CD8-positive, alpha-beta memory T cell (primary cell): ENCODE data around the gene HTRA3. TPM values are rescaled to one million over a fixed set of nuclear protein-coding genes. Genes with fewer than 3 reads are reported as not detected.

ENCODE experiments used
- CTCF ChIA-PET: fragments of 350-600 bp; sonication (Branson Sonifier 250); formaldehyde crosslinking; loops from one replicate; lab custom pipeline; 2021; ENCODE audit warnings: antibody characterized with exemption; lab: Charles Lee
- POLR2A ChIA-PET: fragments of 350-600 bp; sonication (Branson Sonifier 250); formaldehyde crosslinking; loops from one replicate; lab custom pipeline; 2021; ENCODE audit warnings: antibody characterized with exemption; lab: Charles Lee
- DNase-seq, 5 donors: peaks; one replicate each; pipeline versions ENCODE4 v3.0.0 to v3.0.0-alpha.2; 2020 to 2022; ENCODE audit warnings: mixed read lengths in 1 of 5
- H3K27ac ChIP-seq: one replicate; pipeline ENCODE4 v1.7.0; 2013; ENCODE audit warnings: low read depth, mild to moderate bottlenecking, low read length, moderate library complexity
- H3K27me3 ChIP-seq: 2 replicates; pipeline ENCODE4 v1.7.0; 2013; ENCODE audit warnings: low read length, mild to moderate bottlenecking; ENCODE audit not compliant: insufficient read depth, poor library complexity, severe bottlenecking
- H3K36me3 ChIP-seq: 2 replicates; pipeline ENCODE4 v1.7.0; 2013; ENCODE audit warnings: mild to moderate bottlenecking, low read length, moderate library complexity; ENCODE audit not compliant: insufficient read depth
- H3K4me1 ChIP-seq: 2 replicates; pipeline ENCODE4 v1.7.0; 2013; ENCODE audit warnings: mild to moderate bottlenecking, low read length, moderate library complexity; ENCODE audit not compliant: insufficient read depth
- H3K4me3 ChIP-seq: 2 replicates; pipeline ENCODE4 v1.7.0; 2013; ENCODE audit warnings: mild to moderate bottlenecking, low read length
- H3K9me3 ChIP-seq: 2 replicates; pipeline ENCODE4 v1.7.0; 2013; ENCODE audit warnings: mild to moderate bottlenecking, low read length
- H3K27ac Mint-ChIP-seq, 8 donors: one replicate each; pipeline ENCODE4 v1.8.0; 2020 to 2021; ENCODE audit warnings: mixed read lengths in 8 of 8, mild to moderate bottlenecking in 6 of 8, inconsistent platforms in 3 of 8, moderate library complexity in 3 of 8
- H3K27me3 Mint-ChIP-seq, 2 donors: one replicate each; pipeline ENCODE4 v1.8.0; 2020 to 2021; ENCODE audit warnings: mixed read lengths in 2 of 2, mild to moderate bottlenecking in 1 of 2, moderate library complexity in 1 of 2
- H3K36me3 Mint-ChIP-seq, 3 donors: one replicate each; pipeline ENCODE4 v1.8.0; 2020 to 2021; ENCODE audit warnings: mixed read lengths in 3 of 3, inconsistent platforms in 1 of 3, mild to moderate bottlenecking in 1 of 3
- H3K4me1 Mint-ChIP-seq, 3 donors: one replicate each; pipeline ENCODE4 v1.8.0; 2020 to 2021; ENCODE audit warnings: mixed read lengths in 3 of 3, inconsistent platforms in 1 of 3, mild to moderate bottlenecking in 1 of 3
- H3K4me3 Mint-ChIP-seq, 7 donors: one replicate each; pipeline ENCODE4 v1.8.0; 2020 to 2021; ENCODE audit warnings: mixed read lengths in 7 of 7, mild to moderate bottlenecking in 6 of 7, moderate library complexity in 4 of 7, inconsistent platforms in 2 of 7
- H3K9me3 Mint-ChIP-seq, 5 donors: one replicate each; pipeline ENCODE4 v1.8.0; 2020 to 2022; ENCODE audit warnings: mixed read lengths in 5 of 5, mild to moderate bottlenecking in 3 of 5, moderate library complexity in 2 of 5, inconsistent platforms in 1 of 5
- polyA plus RNA-seq: library from polyadenylated mRNA; unstranded; fragments of 300-500 nt; fragmentation: Illumina TruSeq; gene quantifications from one replicate; pipeline ENCODE4 v1.2.3, GENCODE V29; 2021
- total RNA-seq, 2 experiments: library from RNA; stranded (reverse); gene quantifications; one replicate each; pipeline ENCODE4 v1.2.3, GENCODE V29; 2021

HTRA3 gene
- total and polyA plus RNA-seq, 3 experiments from 2014 or later = not detected

DNA sequence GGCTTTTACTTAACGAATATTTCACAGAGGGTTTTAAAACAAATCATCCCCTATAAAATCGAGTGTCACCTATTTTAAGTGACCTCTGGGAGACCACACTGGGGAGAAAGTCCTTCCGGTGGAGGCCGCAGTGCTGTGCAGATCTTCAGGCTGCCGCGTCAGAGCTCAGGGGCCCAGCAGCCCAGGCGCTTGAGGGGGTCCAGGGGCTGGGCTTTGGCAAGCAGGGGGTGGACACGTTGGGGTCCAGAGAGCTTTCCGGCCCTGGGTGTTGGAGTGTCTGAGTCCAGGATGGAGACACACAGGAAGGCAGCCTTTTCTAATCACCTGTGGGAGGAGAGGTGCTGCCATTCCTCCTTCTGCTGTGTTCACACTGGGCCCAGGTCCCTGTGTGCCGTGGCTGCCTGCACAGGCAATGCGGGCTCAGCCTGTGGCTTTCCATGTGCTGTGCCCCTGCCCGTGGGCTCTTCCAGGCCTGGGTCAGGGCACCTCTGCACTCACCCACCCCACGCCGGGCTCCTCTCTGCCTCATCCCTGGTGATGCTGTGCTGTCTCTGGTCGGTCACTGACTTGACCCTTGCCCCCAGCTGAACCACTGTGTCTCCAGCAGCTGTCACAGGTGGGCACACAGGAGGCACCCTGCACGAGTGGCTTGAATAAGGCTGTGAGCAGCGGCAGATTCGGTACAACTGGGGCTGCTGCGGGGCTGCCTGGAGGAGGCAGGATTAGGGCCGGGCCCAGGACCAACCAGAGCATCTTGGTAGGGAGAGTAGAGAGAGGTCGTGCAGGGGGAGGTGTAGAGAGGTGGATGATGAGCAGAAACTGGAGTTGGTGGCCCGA is 10.0 kb downstream of the HTRA3 start:
- no peak for DNase-seq
- POLR2A ChIA-PET = no interaction called here

DNA sequence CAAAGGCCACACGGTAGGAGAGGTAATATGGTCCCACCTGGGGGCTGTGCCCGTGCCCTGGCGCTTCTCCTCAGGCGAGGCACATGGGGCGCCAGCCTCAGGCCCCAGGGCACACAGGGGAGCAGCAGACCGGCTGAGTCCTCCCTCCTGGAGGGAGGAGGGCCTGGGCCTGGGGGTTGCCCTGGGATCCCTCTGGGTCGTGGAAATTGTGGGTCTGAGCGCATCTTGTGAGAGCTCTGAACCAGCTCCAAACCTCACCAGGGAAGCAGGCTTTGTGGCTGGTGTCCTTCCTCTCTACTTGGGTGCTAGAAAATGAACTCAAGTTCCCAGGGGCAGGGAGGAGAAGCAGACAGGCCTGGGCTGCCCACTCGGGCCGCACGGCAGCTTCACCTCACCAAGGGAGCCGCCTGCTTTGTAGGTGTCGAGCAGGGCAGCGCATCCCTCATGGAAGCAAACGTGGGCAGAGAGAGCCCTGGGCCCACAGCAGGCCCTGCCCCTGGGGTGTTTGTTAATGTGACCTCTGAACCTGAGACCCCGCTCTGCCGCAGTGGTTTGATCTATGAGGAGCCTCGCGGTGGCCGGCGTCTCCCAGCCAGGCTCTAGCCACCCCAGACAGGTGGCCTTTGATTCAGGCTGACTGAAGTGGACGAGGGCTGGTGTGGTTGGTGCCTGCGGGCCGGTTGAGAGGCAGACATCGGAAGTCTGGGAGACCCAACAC is 10.8 kb downstream of the HTRA3 start:
- Histone ChIP-seq H3K9me3 (no peaks in the 10 kb centered on the region), H3K27ac (no peak overlapping the region), H3K36me3 (no peaks in the 10 kb centered on the region), H3K4me3 (no peak overlapping the region), H3K27me3 (no peaks in the 10 kb centered on the region), H3K4me1 (no peaks in the 10 kb centered on the region)
- Mint-ChIP-seq H3K9me3 (no peaks in the 10 kb centered on the region), H3K4me3 (no peak overlapping the region), H3K36me3 (no peaks in the 10 kb centered on the region), H3K4me1 (no peaks in the 10 kb centered on the region), H3K27ac (no peak overlapping the region), H3K27me3 (peaks cover 0 to 8% of the 10 kb centered on the region in 2 donors)
- ChIA-PET CTCF (no interaction called here), POLR2A (no interaction called here)
- DNase-seq = no peak

More for the DNA sequence above, 10.0 kb downstream of the HTRA3 start:
- CTCF ChIA-PET = no interaction called here
- H3K9me3 Mint-ChIP-seq = no peaks in the 10 kb centered on the region
- H3K4me1 ChIP-seq = no peaks in the 10 kb centered on the region
- H3K27ac Mint-ChIP-seq = no peak overlapping the region
- no peaks in the 10 kb centered on the region for H3K36me3 Mint-ChIP-seq
- no peak overlapping the region for H3K27ac ChIP-seq
- H3K27me3 ChIP-seq = no peaks in the 10 kb centered on the region
- no peak overlapping the region for H3K4me3 Mint-ChIP-seq
- H3K4me3 ChIP-seq = no peak overlapping the region
- H3K36me3 ChIP-seq = no peaks in the 10 kb centered on the region
- no peaks in the 10 kb centered on the region for H3K9me3 ChIP-seq
- H3K4me1 Mint-ChIP-seq = no peaks in the 10 kb centered on the region
- peaks cover under 1 to 8% of the 10 kb centered on the region in 2 donors for H3K27me3 Mint-ChIP-seq

DNA sequence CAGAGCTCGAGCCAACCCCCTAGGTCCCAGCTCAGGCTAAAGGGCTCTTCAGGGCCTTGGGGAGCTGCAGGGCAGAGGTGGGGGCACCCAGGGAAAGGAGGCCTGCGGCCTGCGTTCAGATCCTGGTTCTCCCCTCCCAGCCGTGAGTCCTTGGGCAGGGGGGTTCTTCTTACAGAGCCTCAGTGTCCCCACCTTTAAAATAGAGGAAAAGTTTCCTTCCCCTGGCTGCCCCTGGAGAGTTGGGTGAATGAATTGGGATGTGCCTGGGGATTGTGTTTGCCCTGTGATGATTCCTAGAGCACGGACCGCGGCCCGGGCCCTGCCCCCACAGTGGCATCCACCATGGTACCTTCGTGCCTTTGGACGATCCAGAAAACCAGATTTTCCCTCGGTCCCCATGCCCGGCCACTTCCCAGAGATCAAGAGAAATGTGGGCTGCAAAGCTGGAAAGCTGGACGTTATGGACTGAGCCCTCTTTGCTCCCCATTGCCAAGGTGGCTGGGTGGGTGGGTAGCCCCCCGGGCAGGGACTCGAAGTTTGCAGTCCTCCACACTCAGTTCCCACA is 11.4 kb downstream of the HTRA3 start:
- CTCF ChIA-PET = no interaction called here
- H3K4me3 ChIP-seq = no peak overlapping the region
- no peaks in the 10 kb centered on the region for H3K9me3 Mint-ChIP-seq

DNA sequence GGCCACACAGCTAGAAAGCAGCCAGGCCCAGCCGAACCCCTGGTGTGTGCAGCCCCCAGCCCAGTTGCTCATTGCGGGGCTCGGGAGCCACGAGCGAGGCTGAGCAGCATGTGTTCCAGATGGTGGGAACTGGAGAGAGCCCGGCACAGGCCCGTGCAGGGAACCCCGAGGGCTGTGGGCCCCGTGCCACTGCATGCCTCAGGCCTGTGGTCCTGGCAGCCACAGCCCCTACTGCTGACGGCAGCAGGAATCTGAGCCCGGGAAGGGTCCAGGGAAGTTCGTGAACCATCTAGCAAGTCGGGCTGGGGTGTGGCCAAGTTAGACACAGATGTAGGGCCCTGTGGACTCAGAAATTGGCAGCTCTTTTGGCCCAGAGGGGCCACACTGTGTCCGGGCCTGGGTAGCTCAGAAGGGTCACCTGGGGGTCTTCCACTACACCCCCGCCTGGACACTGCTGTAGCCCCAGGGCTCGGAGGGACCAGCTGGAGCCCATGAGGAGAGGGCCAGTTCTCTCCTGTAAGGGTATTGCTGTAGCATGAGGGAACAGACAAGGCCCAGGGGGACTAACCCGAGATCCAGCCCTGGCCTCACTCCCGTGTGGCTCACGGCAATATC is 12.1 kb downstream of the HTRA3 start:
- ChIA-PET CTCF (no interaction called here), POLR2A (no interaction called here)
- H3K27ac Mint-ChIP-seq = no peak overlapping the region
- no peaks in the 10 kb centered on the region for H3K27me3 ChIP-seq
- H3K9me3 ChIP-seq = no peaks in the 10 kb centered on the region
- H3K9me3 Mint-ChIP-seq = no peaks in the 10 kb centered on the region
- H3K36me3 Mint-ChIP-seq = no peaks in the 10 kb centered on the region
- H3K4me1 ChIP-seq = no peaks in the 10 kb centered on the region
- H3K27me3 Mint-ChIP-seq = no peaks in the 10 kb centered on the region
- H3K4me3 ChIP-seq = no peak overlapping the region
- no peak overlapping the region for H3K27ac ChIP-seq
- no peak overlapping the region for H3K4me3 Mint-ChIP-seq
- DNase-seq = no peak
- H3K4me1 Mint-ChIP-seq = no peaks in the 10 kb centered on the region
- no peaks in the 10 kb centered on the region for H3K36me3 ChIP-seq

More for the DNA sequence above, 11.4 kb downstream of the HTRA3 start:
- Histone ChIP-seq H3K36me3 (no peaks in the 10 kb centered on the region), H3K4me1 (no peaks in the 10 kb centered on the region), H3K27me3 (no peaks in the 10 kb centered on the region), H3K27ac (no peak overlapping the region), H3K9me3 (no peaks in the 10 kb centered on the region)
- Mint-ChIP-seq H3K27ac (no peak overlapping the region), H3K27me3 (peaks cover 0 to 4% of the 10 kb centered on the region in 2 donors), H3K4me3 (no peak overlapping the region), H3K36me3 (no peaks in the 10 kb centered on the region), H3K4me1 (no peaks in the 10 kb centered on the region)
- DNase-seq = no peak
- POLR2A ChIA-PET = no interaction called here

DNA sequence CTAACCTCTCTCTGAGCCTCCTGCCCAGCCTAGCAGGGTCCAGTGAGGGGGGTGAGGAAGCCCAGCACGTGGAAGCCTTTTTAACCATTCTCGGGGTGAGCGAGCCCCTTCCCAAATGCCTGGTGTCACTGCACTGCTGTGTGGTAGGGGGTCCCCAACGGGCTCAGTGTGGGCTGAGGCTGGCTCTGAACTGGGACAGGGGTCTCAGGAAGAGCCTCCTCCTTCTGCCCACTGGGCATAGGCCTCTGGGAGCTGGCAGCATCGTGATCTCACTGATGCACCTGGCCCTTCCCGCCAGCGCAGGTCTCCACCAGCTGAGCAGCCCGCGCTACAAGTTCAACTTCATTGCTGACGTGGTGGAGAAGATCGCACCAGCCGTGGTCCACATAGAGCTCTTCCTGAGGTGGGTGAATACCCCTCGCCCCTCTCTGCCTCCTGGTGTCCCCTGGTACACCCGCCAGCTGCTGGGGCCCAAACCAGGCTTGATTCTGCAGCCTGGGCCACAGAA is 12.6 kb downstream of the HTRA3 start:
- POLR2A ChIA-PET = no interaction called here
- Histone ChIP-seq H3K9me3 (no peaks in the 10 kb centered on the region), H3K4me3 (no peak overlapping the region), H3K27ac (no peak overlapping the region), H3K4me1 (no peaks in the 10 kb centered on the region), H3K27me3 (no peaks in the 10 kb centered on the region), H3K36me3 (no peaks in the 10 kb centered on the region)
- Mint-ChIP-seq H3K4me3 (no peak overlapping the region), H3K4me1 (no peaks in the 10 kb centered on the region), H3K9me3 (no peaks in the 10 kb centered on the region), H3K27me3 (no peaks in the 10 kb centered on the region), H3K27ac (no peak overlapping the region), H3K36me3 (no peaks in the 10 kb centered on the region)
- CTCF ChIA-PET = no interaction called here
- DNase-seq = no peak

DNA sequence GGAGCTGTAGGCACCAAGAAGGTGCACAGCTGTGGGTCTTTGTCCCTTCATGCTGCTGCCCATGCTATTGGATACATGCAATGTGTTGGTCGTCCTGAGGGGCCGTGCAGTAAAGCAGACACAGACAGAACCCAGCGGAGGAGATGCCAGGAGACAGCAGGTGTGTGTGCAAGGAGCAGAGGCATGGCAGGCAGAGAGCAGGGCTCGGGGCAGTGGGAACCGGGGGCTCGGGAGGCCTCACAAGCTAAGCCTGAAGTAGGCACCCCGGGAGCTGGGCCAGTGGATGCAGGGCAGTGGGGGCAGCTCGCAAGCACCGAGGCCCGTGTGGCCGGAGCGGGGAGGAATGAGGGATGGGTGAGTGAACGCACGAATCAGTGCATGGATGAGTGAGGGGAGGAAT is 13.2 kb downstream of the HTRA3 start:
- CTCF ChIA-PET = no interaction called here
- Histone ChIP-seq H3K27ac (no peak overlapping the region), H3K9me3 (no peaks in the 10 kb centered on the region), H3K27me3 (no peaks in the 10 kb centered on the region), H3K4me1 (no peaks in the 10 kb centered on the region), H3K4me3 (no peak overlapping the region), H3K36me3 (no peaks in the 10 kb centered on the region)
- Mint-ChIP-seq H3K27me3 (no peaks in the 10 kb centered on the region), H3K36me3 (no peaks in the 10 kb centered on the region), H3K27ac (no peak overlapping the region), H3K4me1 (no peaks in the 10 kb centered on the region), H3K4me3 (no peak overlapping the region), H3K9me3 (no peaks in the 10 kb centered on the region)
- POLR2A ChIA-PET = no interaction called here
- no peak for DNase-seq

DNA sequence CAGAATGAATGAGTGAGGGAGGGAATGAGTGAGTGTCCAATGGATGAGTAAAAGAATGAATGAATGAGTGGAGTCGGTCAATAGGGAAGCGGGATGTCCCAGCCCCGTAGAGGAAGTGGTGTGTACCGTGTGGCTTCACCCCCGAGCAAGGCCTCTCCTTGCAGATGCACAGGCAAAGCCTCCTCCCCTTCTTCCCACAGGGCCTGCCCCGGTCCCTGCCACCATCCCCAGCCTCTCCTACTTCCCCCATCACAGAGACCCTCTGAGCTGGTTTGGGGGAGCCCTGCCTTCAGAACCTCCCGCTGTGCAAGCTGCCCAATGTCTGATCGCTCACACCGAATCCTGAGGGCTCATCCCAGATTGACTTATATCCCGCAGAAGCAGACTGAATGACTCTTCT is 13.6 kb downstream of the HTRA3 start:
- no peak overlapping the region for H3K27ac ChIP-seq
- H3K36me3 ChIP-seq = no peaks in the 10 kb centered on the region
- H3K27me3 Mint-ChIP-seq = no peaks in the 10 kb centered on the region
- H3K36me3 Mint-ChIP-seq = no peaks in the 10 kb centered on the region
- DNase-seq = no peak
- no peaks in the 10 kb centered on the region for H3K9me3 ChIP-seq
- H3K27me3 ChIP-seq = no peaks in the 10 kb centered on the region
- H3K4me3 Mint-ChIP-seq = no peak overlapping the region
- ChIA-PET CTCF (no interaction called here), POLR2A (no interaction called here)
- H3K4me1 ChIP-seq = no peaks in the 10 kb centered on the region
- no peak overlapping the region for H3K4me3 ChIP-seq
- H3K4me1 Mint-ChIP-seq = no peaks in the 10 kb centered on the region
- H3K27ac Mint-ChIP-seq = no peak overlapping the region
- no peaks in the 10 kb centered on the region for H3K9me3 Mint-ChIP-seq

DNA sequence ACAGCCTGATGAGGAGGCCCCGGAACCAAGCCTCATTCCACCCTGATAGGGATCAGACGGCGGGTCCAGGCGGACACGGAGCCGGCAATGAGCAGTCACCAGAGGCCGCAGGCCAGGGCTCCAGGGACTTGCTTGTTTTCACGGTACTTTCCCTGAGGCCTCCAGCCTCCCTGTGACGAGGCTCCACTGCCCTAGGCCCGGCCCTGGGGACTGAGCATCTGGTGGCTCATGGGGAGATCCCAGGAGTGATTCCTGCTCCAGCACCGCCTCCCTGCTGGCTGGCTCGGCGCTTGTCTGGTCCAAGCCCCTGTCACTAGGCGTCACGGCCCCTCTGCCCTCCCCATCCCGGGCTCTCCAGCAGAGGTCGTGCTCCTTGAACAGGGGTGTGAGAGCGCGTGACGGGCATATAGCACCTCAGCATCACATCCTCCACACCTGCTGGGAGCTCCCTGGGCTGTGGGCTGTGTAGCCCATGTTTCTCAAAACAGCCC is 14.1 kb downstream of the HTRA3 start:
- no peaks in the 10 kb centered on the region for H3K9me3 Mint-ChIP-seq
- no peaks in the 10 kb centered on the region for H3K36me3 ChIP-seq
- ChIA-PET POLR2A (no interaction called here), CTCF (no interaction called here)
- H3K27me3 ChIP-seq = no peaks in the 10 kb centered on the region
- H3K27ac ChIP-seq = no peak overlapping the region
- H3K4me3 Mint-ChIP-seq = no peak overlapping the region
- H3K36me3 Mint-ChIP-seq = no peaks in the 10 kb centered on the region
- H3K4me1 Mint-ChIP-seq = no peaks in the 10 kb centered on the region
- DNase-seq = no peak
- no peak overlapping the region for H3K27ac Mint-ChIP-seq
- H3K4me3 ChIP-seq = no peak overlapping the region
- no peaks in the 10 kb centered on the region for H3K4me1 ChIP-seq
- H3K9me3 ChIP-seq = no peaks in the 10 kb centered on the region
- no peaks in the 10 kb centered on the region for H3K27me3 Mint-ChIP-seq
